A204.1 (cell line): ENCODE data around the gene AHCYL2.
"Not testable (repeated sequence)": the region's sequence is repeated elsewhere in the genome, so short reads cannot be mapped to it uniquely, and the experiment has no call there.

Experiments
- FAIRE-seq: peaks from 2 replicates; lab custom pipeline; 2012; peaks lifted over from hg19 to GRCh38; lab: Jason Lieb, UNC

AHCYL2 gene

DNA sequence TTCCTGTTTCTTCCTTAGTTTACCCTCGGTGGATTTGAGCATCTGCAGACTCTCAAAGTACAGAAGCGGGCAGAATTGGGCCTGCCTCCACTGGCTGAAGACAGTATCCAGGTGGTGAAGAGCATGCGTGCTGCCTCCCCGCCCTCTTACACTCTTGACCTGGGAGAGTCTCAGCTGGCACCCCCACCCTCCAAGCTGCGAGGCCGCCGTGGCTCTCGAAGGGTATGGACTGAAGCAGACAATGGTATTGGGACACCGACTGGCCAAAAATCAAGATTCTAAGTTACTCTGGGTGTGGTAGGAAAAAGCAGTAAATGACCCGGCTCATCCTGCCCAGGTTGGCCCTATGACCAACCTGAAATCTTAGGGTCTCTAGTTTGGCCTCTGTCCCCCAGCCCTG, 231.6 kb downstream of the AHCYL2 start:
- FAIRE-seq: no peak

- no peak for FAIRE-seq
Observed at GRCh38 chr7:129457101-129457500, 232.3 kb downstream of the AHCYL2 start.

DNA sequence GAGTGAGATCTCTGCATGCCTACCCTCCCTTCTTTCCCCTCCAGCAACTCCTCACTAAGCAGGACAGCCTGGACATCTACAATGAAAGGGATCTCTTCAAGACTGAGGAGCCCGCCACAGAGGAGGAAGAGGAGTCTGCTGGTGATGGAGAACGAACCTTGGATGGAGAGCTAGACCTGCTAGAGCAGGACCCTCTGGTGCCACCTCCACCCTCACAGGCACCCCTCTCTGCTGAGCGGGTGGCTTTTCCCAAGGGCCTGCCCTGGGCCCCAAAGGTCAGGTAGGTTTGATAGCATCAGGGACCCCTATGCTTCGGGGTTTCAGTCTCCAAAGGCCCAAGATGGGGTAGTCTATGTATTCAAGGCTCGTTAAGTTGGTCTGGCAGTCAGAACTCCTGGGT, 233.3 kb downstream of the AHCYL2 start:
- FAIRE-seq: no peak

DNA sequence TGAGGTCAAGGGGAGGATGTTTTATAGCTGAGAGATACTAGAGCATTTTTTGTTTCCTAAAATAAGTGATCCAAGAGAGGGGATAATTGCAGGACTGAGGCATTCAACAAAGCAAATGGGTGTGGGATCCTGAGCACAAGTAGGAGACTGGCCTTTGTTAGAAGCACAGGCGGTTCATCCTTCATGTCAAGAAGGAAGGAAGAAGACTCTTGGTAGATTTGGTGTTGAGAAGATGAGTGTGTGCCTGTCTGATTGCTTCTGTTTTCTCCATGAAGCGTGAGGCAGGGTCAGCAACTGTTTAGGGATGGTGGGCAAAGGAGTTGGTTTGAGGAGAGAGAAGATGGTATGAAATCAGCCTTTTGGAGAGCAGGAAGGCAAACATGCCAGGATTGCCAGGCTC, 237.0 kb downstream of the AHCYL2 start:
- no peak for FAIRE-seq

DNA sequence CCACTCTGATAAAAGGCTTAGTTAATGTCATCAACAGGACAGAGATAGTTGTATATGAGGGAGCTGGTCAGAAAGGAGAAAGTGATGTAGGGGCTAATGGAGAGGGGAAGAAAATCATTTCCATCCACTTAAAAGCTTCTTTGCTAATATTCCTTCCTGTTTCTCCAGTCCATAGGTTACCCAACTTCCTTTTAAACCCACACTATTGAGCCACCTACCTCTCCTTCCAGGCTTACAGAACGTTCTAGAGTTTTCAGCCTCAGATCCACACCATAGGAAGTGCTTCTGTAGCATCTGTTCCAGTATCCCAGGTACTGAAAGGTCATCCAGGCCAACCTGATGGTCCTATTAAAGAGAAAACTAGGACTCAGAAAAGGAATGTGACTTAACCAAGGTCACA, 237.6 kb downstream of the AHCYL2 start:
- no peak for FAIRE-seq

DNA sequence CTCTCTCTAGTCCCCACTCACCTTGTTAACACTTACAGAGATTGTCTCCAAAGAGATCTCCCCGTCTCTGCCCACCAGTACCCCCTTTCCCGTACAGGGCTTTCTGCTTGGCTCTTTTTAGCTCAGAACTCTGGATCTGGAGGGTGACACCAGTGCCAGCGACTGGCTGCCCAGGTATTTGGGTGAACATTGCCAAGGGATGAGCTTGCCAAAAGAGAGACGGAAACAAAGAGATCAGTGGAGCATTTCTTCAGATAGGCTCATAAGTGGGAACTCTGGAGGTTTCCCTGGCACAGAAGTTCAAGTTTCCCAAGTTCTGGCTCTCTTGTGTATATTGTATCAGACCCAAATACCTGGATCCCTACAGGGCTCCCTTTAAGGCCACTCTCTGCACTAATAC, 239.4 kb downstream of the AHCYL2 start:
- no peak for FAIRE-seq

- no peak for FAIRE-seq
Observed at GRCh38 chr7:129465080-129465479, 240.2 kb downstream of the AHCYL2 start.

GRCh38 chr7:129466796-129467195, 242.0 kb downstream of the AHCYL2 start:
- FAIRE-seq: no peak

DNA sequence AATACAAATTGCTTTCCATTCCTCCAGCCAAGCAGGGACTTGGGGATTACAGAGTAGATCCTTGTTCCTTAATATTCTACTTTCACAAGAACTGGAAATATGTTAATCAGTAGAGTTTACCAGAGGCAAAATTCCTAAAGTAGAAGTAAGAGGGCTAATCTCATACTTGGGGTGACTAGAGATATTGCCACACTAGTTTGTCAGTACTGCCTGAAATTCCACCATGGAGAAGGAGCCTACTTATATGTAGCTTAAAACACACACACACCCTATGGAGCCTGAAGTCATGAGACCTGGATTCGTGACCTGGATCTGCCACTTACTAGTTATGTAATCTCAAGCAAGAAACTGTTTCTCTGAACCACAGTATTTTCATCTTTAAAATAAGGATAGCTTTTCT, 243.3 kb downstream of the AHCYL2 start:
- no peak for FAIRE-seq

DNA sequence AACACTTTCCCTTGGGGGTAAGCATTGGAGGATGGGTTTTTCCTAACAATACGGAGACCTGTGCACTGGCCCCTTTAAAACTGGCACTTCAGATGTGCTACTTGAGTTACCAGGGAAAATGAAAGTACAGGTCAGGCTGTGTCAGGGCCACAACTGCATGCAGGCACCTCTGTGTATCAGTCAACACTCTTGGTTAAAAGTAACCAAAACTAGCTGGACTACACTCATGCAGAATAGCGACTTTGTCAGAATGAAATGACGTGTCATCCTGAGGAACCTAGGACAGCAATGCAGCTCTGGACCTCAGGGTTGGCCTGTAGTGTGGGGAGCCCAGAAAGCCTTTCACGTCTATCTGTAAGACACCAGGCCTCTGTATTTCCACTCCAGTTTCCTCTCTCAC, 243.7 kb downstream of the AHCYL2 start:
- FAIRE-seq: no peak

GRCh38 chr7:129469930-129470329, 245.1 kb downstream of the AHCYL2 start:
- FAIRE-seq: no peak

DNA sequence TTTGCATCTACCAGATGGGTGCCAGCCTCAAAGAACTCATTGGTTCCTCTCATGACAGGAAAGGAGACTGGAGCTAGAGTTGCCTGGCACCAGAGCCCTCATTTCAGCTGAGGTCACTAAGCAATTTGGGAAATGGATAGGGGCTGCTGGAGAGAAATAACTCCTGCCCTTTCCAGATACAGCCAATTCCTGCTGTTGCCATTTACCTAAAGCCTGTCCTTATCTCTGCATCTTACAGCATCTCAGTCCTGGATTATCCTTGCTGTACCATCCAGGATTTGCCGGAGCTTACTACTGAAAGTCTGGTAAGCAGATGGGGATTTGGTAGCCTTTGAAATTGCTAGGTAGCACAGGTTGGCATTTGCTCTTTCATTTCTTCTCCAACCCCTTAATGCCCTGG, 245.6 kb downstream of the AHCYL2 start:
- no peak for FAIRE-seq

DNA sequence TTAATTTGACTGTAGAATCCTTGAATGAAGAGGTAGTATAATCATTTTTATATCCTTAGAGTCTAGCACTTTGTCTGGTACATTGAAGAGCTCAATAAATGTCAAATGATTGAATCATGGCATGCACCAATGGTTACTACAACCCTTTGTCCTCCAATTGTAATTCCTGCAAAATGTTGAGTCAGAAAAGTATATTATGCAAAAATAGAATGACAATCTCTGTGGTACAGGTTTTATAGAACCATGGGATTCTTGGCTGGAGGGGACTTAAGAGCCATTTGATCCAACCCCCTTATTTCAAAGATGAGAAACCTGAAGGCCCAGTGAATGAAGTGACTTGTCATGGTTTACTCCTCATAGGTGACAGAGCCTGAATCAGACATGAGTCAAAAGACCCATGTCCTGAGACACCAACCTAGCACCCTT, 246.6 kb downstream of the AHCYL2 start:
- no peak for FAIRE-seq

GRCh38 chr7:129475931-129476330, 251.1 kb downstream of the AHCYL2 start:
- FAIRE-seq: not testable (repeated sequence)

- not testable (repeated sequence) for FAIRE-seq
Observed at GRCh38 chr7:129476398-129476797, 251.6 kb downstream of the AHCYL2 start.
